Measurements from ENCODE around the gene ICAM2. TPM values are rescaled to one million over a fixed set of nuclear protein-coding genes. Genes with fewer than 3 reads are reported as not detected.

ICAM2 gene
- 10 to 100 TPM in 1 of 8 experiments, 1 to 10 TPM in 2, under 1 TPM in 3, not detected in 2; 0.32 to 11.5 (median 1.0) TPM for total RNA-seq

GRCh38 chr17:64020056-64020766, at the start of gene ICAM2:
Gene ICAM2 (minus strand): TSS chr17:64020633. CDS start chr17:64006691, 13,942 bp downstream.
- in situ Hi-C loops (cut with MboI; ENCODE audit: low pct_unique_long_range_greater_than_20kb in 2 of 9, low sequenced_read_pairs in 9 of 9, unreplicated experiment in 9 of 9) = loop anchor here in 1 of 9 experiments (25.0 kb wide), 1 partner anchor 108 kb away; the partner anchor contains the start of genes CSHL1 and GH1
- Histone ChIP-seq H3K4me1 (replicated peaks in 1 of 2) (no peaks in the 10 kb centered on the region), H3K27ac (no peak within 1 kb of the TSS), H3K4me3 (no peak within 1 kb of the TSS)
- WGBS, 10 experiments = 16 to 86% (median 51%) methylated on average over 2 to 13 of the region's 23 CpGs; no CpG with 5 or more reads in 1 of the 10 experiments
- ATAC-seq (replicated peaks in 6 of 8) = peak in 2 of 8 experiments; percentile 63 to 77

GRCh38 chr17:64070213-64070612, 49.8 kb upstream of the ICAM2 start:
- 86 to 100% (median 98%) methylated on average over 1 to 3 of the region's 3 CpGs; no CpG with 5 or more reads in 2 of the 10 experiments for WGBS, 10 experiments

GRCh38 chr17:64069143-64069542, 48.7 kb upstream of the ICAM2 start:
- in situ Hi-C loops (cut with MboI; ENCODE audit: low pct_unique_long_range_greater_than_20kb in 2 of 9, low sequenced_read_pairs in 9 of 9, unreplicated experiment in 9 of 9) = no loop called here

More at GRCh38 chr17:64070213-64070612, 49.8 kb upstream of the ICAM2 start:
- Histone ChIP-seq H3K27ac (no peak overlapping the region), H3K4me3 (no peak overlapping the region), H3K4me1 (replicated peaks in 1 of 2) (no peaks in the 10 kb centered on the region)
- in situ Hi-C loops (cut with MboI; ENCODE audit: low pct_unique_long_range_greater_than_20kb in 2 of 9, low sequenced_read_pairs in 9 of 9, unreplicated experiment in 9 of 9) = no loop called here
- no peak for ATAC-seq (replicated peaks in 6 of 8)

GRCh38 chr17:64067657-64068056, 47.2 kb upstream of the ICAM2 start:
- in situ Hi-C loops (cut with MboI; ENCODE audit: low pct_unique_long_range_greater_than_20kb in 2 of 9, low sequenced_read_pairs in 9 of 9, unreplicated experiment in 9 of 9) = no loop called here
- ATAC-seq (replicated peaks in 6 of 8) = peak in 2 of 8 experiments; percentile 68 to 92
- 44 to 100% (median 75%) methylated on average over 1 to 3 of the region's 3 CpGs; no CpG with 5 or more reads in 1 of the 10 experiments for WGBS, 10 experiments
- Histone ChIP-seq H3K4me1 (replicated peaks in 1 of 2) (no peaks in the 10 kb centered on the region), H3K4me3 (no peak overlapping the region), H3K27ac (no peak overlapping the region)

More at GRCh38 chr17:64069143-64069542, 48.7 kb upstream of the ICAM2 start:
- ATAC-seq (replicated peaks in 6 of 8) = no peak
- Histone ChIP-seq H3K4me3 (no peak overlapping the region), H3K4me1 (replicated peaks in 1 of 2) (no peaks in the 10 kb centered on the region), H3K27ac (no peak overlapping the region)
- 80 to 100% (median 100%) methylated on average over 1 of the region's 1 CpG; no CpG with 5 or more reads in 1 of the 10 experiments for WGBS, 10 experiments

- WGBS, 10 experiments = 50 to 100% (median 100%) methylated on average over 1 to 4 of the region's 7 CpGs; no CpG with 5 or more reads in 3 of the 10 experiments
- no peak overlapping the region for H3K4me3 ChIP-seq
- ATAC-seq (replicated peaks in 6 of 8) = no peak
- no peak overlapping the region for H3K27ac ChIP-seq
- in situ Hi-C loops (cut with MboI; ENCODE audit: low pct_unique_long_range_greater_than_20kb in 2 of 9, low sequenced_read_pairs in 9 of 9, unreplicated experiment in 9 of 9) = no loop called here
- no peaks in the 10 kb centered on the region for H3K4me1 ChIP-seq (replicated peaks in 1 of 2)
Observed at GRCh38 chr17:64066716-64067115, 46.3 kb upstream of the ICAM2 start.

- in situ Hi-C loops (cut with MboI; ENCODE audit: low pct_unique_long_range_greater_than_20kb in 2 of 9, low sequenced_read_pairs in 9 of 9, unreplicated experiment in 9 of 9) = no loop called here
- 83 to 100% (median 96%) methylated on average over 2 to 6 of the region's 8 CpGs; no CpG with 5 or more reads in 5 of the 10 experiments for WGBS, 10 experiments
- no peak overlapping the region for H3K27ac ChIP-seq
- no peak overlapping the region for H3K4me3 ChIP-seq
- H3K4me1 ChIP-seq (replicated peaks in 1 of 2) = no peaks in the 10 kb centered on the region
- no peak for ATAC-seq (replicated peaks in 6 of 8)
Observed at GRCh38 chr17:64065161-64065560, 44.7 kb upstream of the ICAM2 start.

- peak in 1 of 8 experiments; percentile 92 for ATAC-seq (replicated peaks in 6 of 8)
Observed at GRCh38 chr17:64064331-64064730, 43.9 kb upstream of the ICAM2 start.

GRCh38 chr17:64063766-64064224, 43.4 kb upstream of the ICAM2 start:
- in situ Hi-C loops (cut with MboI; ENCODE audit: low pct_unique_long_range_greater_than_20kb in 2 of 9, low sequenced_read_pairs in 9 of 9, unreplicated experiment in 9 of 9) = no loop called here
- no peaks in the 10 kb centered on the region for H3K4me1 ChIP-seq (replicated peaks in 1 of 2)
- 70 to 100% (median 78%) methylated on average over 2 to 6 of the region's 16 CpGs; no CpG with 5 or more reads in 5 of the 10 experiments for WGBS, 10 experiments
- ATAC-seq (replicated peaks in 6 of 8) = peak in 6 of 8 experiments; percentile 43 to 93 (median 62)
- no peak overlapping the region for H3K27ac ChIP-seq
- no peak overlapping the region for H3K4me3 ChIP-seq

More at GRCh38 chr17:64064331-64064730, 43.9 kb upstream of the ICAM2 start:
- Histone ChIP-seq H3K27ac (no peak overlapping the region), H3K4me1 (replicated peaks in 1 of 2) (no peaks in the 10 kb centered on the region), H3K4me3 (no peak overlapping the region)
- in situ Hi-C loops (cut with MboI; ENCODE audit: low pct_unique_long_range_greater_than_20kb in 2 of 9, low sequenced_read_pairs in 9 of 9, unreplicated experiment in 9 of 9) = no loop called here
- WGBS, 10 experiments = 74 to 100% (median 92%) methylated on average over 1 to 7 of the region's 9 CpGs; no CpG with 5 or more reads in 2 of the 10 experiments

- Histone ChIP-seq H3K4me3 (no peak overlapping the region), H3K27ac (no peak overlapping the region), H3K4me1 (replicated peaks in 1 of 2) (no peaks in the 10 kb centered on the region)
- in situ Hi-C loops (cut with MboI; ENCODE audit: low pct_unique_long_range_greater_than_20kb in 2 of 9, low sequenced_read_pairs in 9 of 9, unreplicated experiment in 9 of 9) = no loop called here
- no peak for ATAC-seq (replicated peaks in 6 of 8)
- 50 to 93% (median 89%) methylated on average over 1 to 4 of the region's 5 CpGs; no CpG with 5 or more reads in 6 of the 10 experiments for WGBS, 10 experiments
Observed at GRCh38 chr17:64063088-64063487, 42.7 kb upstream of the ICAM2 start.

GRCh38 chr17:64061178-64061898, 40.9 kb upstream of the ICAM2 start:
- no peak overlapping the region for H3K4me3 ChIP-seq
- in situ Hi-C loops (cut with MboI; ENCODE audit: low pct_unique_long_range_greater_than_20kb in 2 of 9, low sequenced_read_pairs in 9 of 9, unreplicated experiment in 9 of 9) = no loop called here
- H3K4me1 ChIP-seq (replicated peaks in 1 of 2) = no peaks in the 10 kb centered on the region
- WGBS, 10 experiments = 79 to 100% (median 98%) methylated on average over 1 to 5 of the region's 5 CpGs; no CpG with 5 or more reads in 2 of the 10 experiments
- ATAC-seq (replicated peaks in 6 of 8) = no peak
- H3K27ac ChIP-seq = no peak overlapping the region

GRCh38 chr17:64060331-64060730, 39.9 kb upstream of the ICAM2 start:
- in situ Hi-C loops (cut with MboI; ENCODE audit: low pct_unique_long_range_greater_than_20kb in 2 of 9, low sequenced_read_pairs in 9 of 9, unreplicated experiment in 9 of 9) = no loop called here
- no peak overlapping the region for H3K27ac ChIP-seq
- no peak for ATAC-seq (replicated peaks in 6 of 8)
- no peak overlapping the region for H3K4me3 ChIP-seq
- 67 to 96% (median 81%) methylated on average over 1 to 5 of the region's 5 CpGs; no CpG with 5 or more reads in 3 of the 10 experiments for WGBS, 10 experiments
- no peaks in the 10 kb centered on the region for H3K4me1 ChIP-seq (replicated peaks in 1 of 2)

- WGBS, 10 experiments = 20 to 100% (median 85%) methylated on average over 1 to 2 of the region's 2 CpGs; no CpG with 5 or more reads in 4 of the 10 experiments
- no peak for ATAC-seq (replicated peaks in 6 of 8)
- in situ Hi-C loops (cut with MboI; ENCODE audit: low pct_unique_long_range_greater_than_20kb in 2 of 9, low sequenced_read_pairs in 9 of 9, unreplicated experiment in 9 of 9) = no loop called here
Observed at GRCh38 chr17:64059756-64060155, 39.3 kb upstream of the ICAM2 start.

GRCh38 chr17:64058621-64059020, 38.2 kb upstream of the ICAM2 start:
- no peak for ATAC-seq (replicated peaks in 6 of 8)
- in situ Hi-C loops (cut with MboI; ENCODE audit: low pct_unique_long_range_greater_than_20kb in 2 of 9, low sequenced_read_pairs in 9 of 9, unreplicated experiment in 9 of 9) = no loop called here
- Histone ChIP-seq H3K4me3 (no peak overlapping the region), H3K4me1 (replicated peaks in 1 of 2) (no peaks in the 10 kb centered on the region), H3K27ac (no peak overlapping the region)
- 80 to 100% (median 92%) methylated on average over 1 to 5 of the region's 5 CpGs; no CpG with 5 or more reads in 1 of the 10 experiments for WGBS, 10 experiments

More at GRCh38 chr17:64059756-64060155, 39.3 kb upstream of the ICAM2 start:
- Histone ChIP-seq H3K4me1 (replicated peaks in 1 of 2) (no peaks in the 10 kb centered on the region), H3K4me3 (no peak overlapping the region), H3K27ac (no peak overlapping the region)

Measured in motor neuron (in vitro differentiated cells).